IPS DF 6.9 (cell line): ENCODE data around the gene PIAS4.

Experiments used
- DNase-seq: peaks from one replicate; pipeline ENCODE4 v3.0.0-alpha.2; 2013; ENCODE audit warnings: low read depth, low spot score
- H3K27ac ChIP-seq: one replicate; pipeline ENCODE4 v1.5.1; 2013; ENCODE audit warnings: low read length, control low read depth
- H3K27me3 ChIP-seq: 2 replicates; pipeline ENCODE4 v1.6.1; 2013; ENCODE audit warnings: mild to moderate bottlenecking, low read length; ENCODE audit not compliant: control insufficient read depth, insufficient read depth
- H3K36me3 ChIP-seq: 2 replicates; pipeline ENCODE4 v1.6.1; 2013; ENCODE audit warnings: low read length; ENCODE audit not compliant: control insufficient read depth, insufficient read depth
- H3K4me1 ChIP-seq: 2 replicates; pipeline ENCODE4 v1.6.1; 2013; ENCODE audit warnings: low read length; ENCODE audit not compliant: control insufficient read depth, insufficient read depth
- H3K4me3 ChIP-seq: 2 replicates; pipeline ENCODE4 v1.5.1; 2013; ENCODE audit warnings: mild to moderate bottlenecking, low read length
- H3K9me3 ChIP-seq: 2 replicates; pipeline ENCODE4 v1.6.1; 2013; ENCODE audit warnings: low read length, inconsistent platforms; ENCODE audit not compliant: control insufficient read depth, insufficient read depth
- WGBS: extraction: QIAGEN DNeasy Blood & Tissue Kit; methylation state at CpG from one replicate; pipeline ENCODE4 v1.1.7; 2013; ENCODE audit warnings: mixed read lengths, missing lambda C conversion rate; ENCODE audit not compliant: insufficient read length, insufficient coverage; 5-methylcytosine and 5-hydroxymethylcytosine counted together

The PIAS4 gene

DNA sequence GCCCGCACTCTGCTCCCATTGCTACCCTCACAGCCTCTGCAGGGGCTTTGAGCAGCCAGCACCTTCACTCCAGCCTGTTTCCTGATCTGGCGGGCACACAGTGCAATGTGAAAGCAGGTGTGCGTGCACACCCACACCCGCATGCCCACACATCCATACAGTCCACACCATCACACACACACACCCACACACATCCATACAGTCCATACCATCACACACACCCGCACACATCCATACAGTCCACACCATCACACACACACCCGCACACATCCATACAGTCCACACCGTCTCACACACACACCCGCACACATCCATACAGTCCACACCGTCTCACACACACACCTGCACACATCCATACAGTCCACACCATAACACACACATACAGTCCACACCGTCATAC, 28.0 kb downstream of the PIAS4 start:
- 100% methylated on average over 2 of the region's 10 CpGs for WGBS
- Histone ChIP-seq H3K27me3 (no peaks in the 10 kb centered on the region), H3K4me1 (no peaks in the 10 kb centered on the region), H3K4me3 (no peak overlapping the region), H3K9me3 (no peaks in the 10 kb centered on the region), H3K27ac (no peak overlapping the region), H3K36me3 (peaks cover 40% of the 10 kb centered on the region)
- no peak for DNase-seq

GRCh38 chr19:4036576-4037300, 29.2 kb downstream of the PIAS4 start:
- no peak overlapping the region for H3K27ac ChIP-seq

DNA sequence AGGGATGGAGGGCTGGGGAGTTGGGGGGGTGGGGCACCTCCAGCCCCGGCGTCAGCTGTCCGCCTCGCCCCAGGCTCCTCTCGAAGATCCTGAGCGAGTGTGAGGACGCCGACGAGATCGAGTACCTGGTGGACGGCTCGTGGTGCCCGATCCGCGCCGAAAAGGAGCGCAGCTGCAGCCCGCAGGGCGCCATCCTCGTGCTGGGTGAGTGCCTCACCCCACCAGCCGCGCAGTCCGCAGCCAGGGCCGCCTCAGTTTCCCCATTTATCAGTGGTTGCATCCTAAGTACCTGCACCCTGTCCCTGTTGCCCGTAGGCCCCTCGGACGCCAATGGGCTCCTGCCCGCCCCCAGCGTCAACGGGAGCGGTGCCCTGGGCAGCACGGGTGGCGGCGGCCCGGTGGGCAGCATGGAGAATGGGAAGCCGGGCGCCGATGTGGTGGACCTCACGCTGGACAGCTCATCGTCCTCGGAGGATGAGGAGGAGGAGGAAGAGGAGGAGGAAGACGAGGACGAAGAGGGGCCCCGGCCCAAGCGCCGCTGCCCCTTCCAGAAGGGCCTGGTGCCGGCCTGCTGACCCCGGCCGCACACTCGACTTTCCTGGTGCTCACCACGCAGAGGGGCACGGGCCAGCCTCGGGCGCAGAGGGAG, 29.9 kb downstream of the PIAS4 start:
- no peaks in the 10 kb centered on the region for H3K4me1 ChIP-seq
- no CpG with 5 or more reads among the region's 54 CpGs for WGBS
- peaks cover 35% of the 10 kb centered on the region for H3K36me3 ChIP-seq

More at GRCh38 chr19:4036576-4037300, 29.2 kb downstream of the PIAS4 start:
- DNase-seq, result no peak
- Histone ChIP-seq H3K4me3 (no peak overlapping the region), H3K27me3 (no peaks in the 10 kb centered on the region), H3K4me1 (no peaks in the 10 kb centered on the region), H3K36me3 (peaks cover 36% of the 10 kb centered on the region), H3K9me3 (no peaks in the 10 kb centered on the region)
- 100% methylated on average over 2 of the region's 25 CpGs for WGBS

GRCh38 chr19:4038057-4038456, 30.5 kb downstream of the PIAS4 start:
- no peak overlapping the region for H3K4me3 ChIP-seq
- H3K27ac ChIP-seq, result no peak overlapping the region
- H3K27me3 ChIP-seq, result no peaks in the 10 kb centered on the region
- WGBS, result no CpG with 5 or more reads among the region's 33 CpGs
- no peaks in the 10 kb centered on the region for H3K9me3 ChIP-seq
- H3K4me1 ChIP-seq, result no peaks in the 10 kb centered on the region
- H3K36me3 ChIP-seq, result peaks cover 29% of the 10 kb centered on the region
- DNase-seq, result no peak

More for the DNA sequence above, 29.9 kb downstream of the PIAS4 start:
- H3K27me3 ChIP-seq, result no peaks in the 10 kb centered on the region
- H3K9me3 ChIP-seq, result no peaks in the 10 kb centered on the region
- H3K27ac ChIP-seq, result no peak overlapping the region
- DNase-seq, result no peak
- no peak overlapping the region for H3K4me3 ChIP-seq

- H3K27me3 ChIP-seq, result no peaks in the 10 kb centered on the region
- no peaks in the 10 kb centered on the region for H3K4me1 ChIP-seq
- H3K9me3 ChIP-seq, result no peaks in the 10 kb centered on the region
- H3K36me3 ChIP-seq, result peaks cover 21% of the 10 kb centered on the region
- H3K4me3 ChIP-seq, result no peak overlapping the region
- no CpG with 5 or more reads among the region's 40 CpGs for WGBS
- DNase-seq, result no peak
- no peak overlapping the region for H3K27ac ChIP-seq
Observed at GRCh38 chr19:4038661-4039423, 31.3 kb downstream of the PIAS4 start.

DNA sequence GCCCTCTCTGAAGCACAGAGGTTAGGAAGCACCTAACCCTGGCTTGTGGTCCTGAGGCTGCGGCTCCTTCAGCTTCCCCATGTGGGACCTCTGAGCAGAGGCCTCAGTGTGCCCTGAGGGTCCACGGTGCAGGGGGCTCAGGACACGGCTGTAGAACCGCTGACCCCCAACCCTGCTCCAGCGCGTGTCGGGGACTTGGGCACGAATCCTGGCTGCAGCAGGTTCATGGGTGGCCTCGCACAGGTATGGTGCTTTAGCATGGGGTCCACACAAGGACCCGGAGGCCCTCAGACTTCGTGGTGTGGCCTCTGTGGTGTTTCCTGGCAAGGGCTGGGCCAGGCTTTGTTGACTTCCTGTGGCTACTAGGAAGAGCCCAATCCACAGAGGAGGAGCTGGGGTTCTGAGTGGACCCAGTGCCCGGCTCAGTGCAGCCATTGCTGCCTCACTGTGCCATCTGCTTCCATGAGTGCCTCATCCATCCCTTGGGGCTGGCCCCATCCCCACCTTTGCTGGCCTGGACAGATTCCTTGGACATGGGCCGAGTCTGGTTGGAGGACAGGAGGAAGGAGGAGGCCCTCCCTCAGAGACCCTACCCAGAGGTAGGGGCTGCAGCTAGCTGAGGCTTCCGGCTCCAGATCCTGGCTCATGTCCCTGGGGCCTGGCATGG, 34.7 kb downstream of the PIAS4 start:
- no CpG with 5 or more reads among the region's 14 CpGs for WGBS
- no peak for DNase-seq
- Histone ChIP-seq H3K27me3 (no peaks in the 10 kb centered on the region), H3K4me3 (no peak overlapping the region), H3K36me3 (peaks cover 4% of the 10 kb centered on the region; the same call in 1 of the 2 replicates), H3K9me3 (no peaks in the 10 kb centered on the region), H3K4me1 (no peaks in the 10 kb centered on the region; the same call in 1 of the 2 replicates), H3K27ac (no peak overlapping the region)

DNA sequence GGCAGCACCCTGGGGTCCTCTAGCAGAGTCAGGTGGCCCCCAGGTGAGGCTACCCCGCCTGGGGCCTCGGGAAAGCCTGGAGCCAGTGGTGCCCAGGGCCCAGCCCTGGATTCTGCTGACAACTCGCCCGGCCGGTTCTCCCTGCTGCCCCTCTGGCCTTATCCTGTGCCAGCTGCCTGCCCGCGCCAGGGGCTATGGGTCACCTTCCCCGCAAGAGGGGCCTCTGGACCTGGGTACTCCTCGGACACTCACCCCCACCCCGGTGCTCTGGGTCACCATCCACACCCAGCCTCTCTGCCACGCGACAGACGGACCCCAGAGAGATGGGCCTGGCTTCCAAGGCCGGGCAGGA, 35.2 kb downstream of the PIAS4 start:
- no CpG with 5 or more reads among the region's 14 CpGs for WGBS
- Histone ChIP-seq H3K36me3 (peaks cover under 1% of the 10 kb centered on the region; the same call in 1 of the 2 replicates), H3K27me3 (no peaks in the 10 kb centered on the region), H3K4me1 (no peaks in the 10 kb centered on the region; the same call in 1 of the 2 replicates), H3K27ac (no peak overlapping the region), H3K4me3 (no peak overlapping the region), H3K9me3 (no peaks in the 10 kb centered on the region)
- DNase-seq, result no peak

DNA sequence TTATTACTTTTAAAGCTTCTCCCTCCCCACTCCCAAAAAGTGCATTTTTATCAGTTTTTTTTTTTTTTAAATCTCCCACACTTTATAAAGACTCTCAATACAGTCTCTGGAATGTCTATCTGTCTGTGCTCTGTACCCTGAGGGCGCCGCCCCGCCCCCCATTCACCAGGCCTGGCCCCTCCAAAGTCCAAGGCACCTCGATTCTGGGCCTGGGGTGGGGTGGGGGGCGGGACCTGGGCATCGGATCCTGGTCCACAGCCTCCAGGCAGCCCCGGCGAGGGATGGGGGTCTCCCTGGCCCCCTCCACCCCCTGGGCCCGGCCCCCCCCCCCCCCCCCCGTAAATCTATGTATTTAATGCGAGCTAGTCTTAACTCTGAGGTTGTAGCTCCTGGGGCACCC, 35.9 kb downstream of the PIAS4 start:
- no CpG with 5 or more reads among the region's 11 CpGs for WGBS
- H3K4me1 ChIP-seq, result no peaks in the 10 kb centered on the region; the same call in 1 of the 2 replicates
- H3K36me3 ChIP-seq, result peaks cover 6% of the 10 kb centered on the region; the same call in 1 of the 2 replicates
- H3K27me3 ChIP-seq, result no peaks in the 10 kb centered on the region
- no peak overlapping the region for H3K4me3 ChIP-seq
- H3K27ac ChIP-seq, result no peak overlapping the region
- DNase-seq, result no peak
- no peaks in the 10 kb centered on the region for H3K9me3 ChIP-seq

DNA sequence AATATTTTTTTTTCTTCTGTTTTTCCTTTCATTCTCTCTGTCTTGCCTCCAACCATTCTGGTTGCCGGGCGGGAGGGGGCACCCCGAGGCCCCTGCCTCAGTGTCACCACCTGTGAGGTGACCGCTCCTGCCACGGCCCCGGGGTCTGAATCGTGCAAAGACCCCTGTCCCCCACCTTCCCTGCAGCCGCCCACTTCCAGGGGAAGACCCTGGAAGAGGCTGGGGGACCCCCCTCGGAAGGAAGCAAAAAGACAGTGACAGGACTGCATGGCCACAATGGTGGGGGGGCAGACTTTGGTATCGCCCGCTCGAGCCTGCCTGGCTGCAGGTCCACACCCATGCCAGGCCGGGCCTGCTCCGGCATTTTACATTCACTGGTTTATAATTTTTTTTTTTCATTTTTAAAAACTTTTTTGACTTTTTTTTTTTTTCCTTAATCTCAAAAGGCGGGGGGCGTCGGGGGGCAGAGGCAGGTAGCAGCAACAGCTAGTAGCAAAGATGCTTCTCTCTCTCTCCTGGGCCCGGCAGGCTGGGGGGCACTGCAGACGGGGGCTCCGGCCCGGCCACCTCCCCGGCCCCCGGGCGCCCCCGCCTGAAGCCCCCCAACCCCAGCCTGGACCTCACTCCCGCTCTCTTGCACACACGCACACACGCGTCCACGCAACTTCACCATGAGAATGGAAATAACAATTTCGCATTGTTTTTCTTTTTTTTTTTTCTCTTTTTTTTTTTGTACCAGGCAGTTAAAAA, 36.6 kb downstream of the PIAS4 start:
- Histone ChIP-seq H3K4me1 (no peaks in the 10 kb centered on the region; the same call in 1 of the 2 replicates), H3K27ac (no peak overlapping the region), H3K4me3 (no peak overlapping the region), H3K27me3 (no peaks in the 10 kb centered on the region), H3K36me3 (peaks cover 6% of the 10 kb centered on the region; the same call in 1 of the 2 replicates), H3K9me3 (no peaks in the 10 kb centered on the region)
- WGBS, result no CpG with 5 or more reads among the region's 31 CpGs
- no peak for DNase-seq
